ENCODE results near the gene PPARG. TPM values are rescaled to one million over a fixed set of nuclear protein-coding genes. Genes with fewer than 3 reads are reported as not detected.
"Not testable (repeated sequence)": the region's sequence is repeated elsewhere in the genome, so short reads cannot be mapped to it uniquely, and the experiment has no call there.

PPARG gene
- 37.8 TPM for total RNA-seq

DNA sequence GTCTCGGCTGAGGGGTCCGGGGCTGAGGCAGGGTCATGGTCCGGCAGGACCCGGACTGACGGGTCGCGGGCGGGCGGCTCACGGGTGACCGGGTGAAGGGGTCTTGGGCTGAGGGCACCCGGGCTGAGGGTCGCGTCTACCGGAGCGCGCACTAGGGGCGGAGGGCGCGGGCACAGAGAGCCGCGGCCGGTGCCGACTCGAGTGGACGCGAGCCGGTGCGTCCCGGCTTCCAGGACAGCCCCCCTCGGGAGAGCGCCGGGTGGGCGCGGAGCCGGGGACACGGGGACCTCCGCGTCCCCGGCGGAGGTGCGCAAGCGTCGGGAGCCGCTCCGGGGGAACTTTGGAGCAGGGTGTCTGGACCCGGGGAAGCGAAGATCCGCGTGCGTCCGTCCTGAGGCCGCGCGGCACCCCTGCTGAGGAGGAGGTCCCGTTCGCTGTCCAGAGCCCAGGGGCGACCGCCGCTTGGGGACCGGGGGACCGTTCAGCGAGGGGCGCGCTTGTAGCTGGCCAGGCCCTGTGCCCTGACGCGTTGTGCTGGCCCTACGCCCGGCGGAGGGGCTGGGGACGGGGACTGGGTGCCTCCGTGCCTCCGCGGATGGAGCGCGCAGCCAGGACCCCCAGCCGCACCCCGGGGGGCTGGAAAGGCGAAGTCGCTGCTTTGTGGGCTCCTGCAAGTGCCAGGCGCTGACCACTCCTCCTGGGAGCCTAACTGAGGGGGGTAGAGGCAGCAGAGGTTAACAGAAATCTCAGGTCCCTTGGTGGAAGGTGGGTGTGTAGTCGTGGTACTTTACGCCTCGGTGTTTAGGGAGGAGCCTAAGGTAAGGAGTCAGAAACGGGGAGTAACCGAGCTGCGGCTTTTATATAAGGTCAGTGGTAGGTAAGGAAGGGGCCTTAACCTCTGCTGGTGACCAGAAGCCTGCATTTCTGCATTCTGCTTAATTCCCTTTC lies at the start of gene PPARG:
Gene PPARG (plus strand): TSS at position 889 of the 948 bp plus-strand sequence. CDS start 90,642 bp downstream, outside the sequence.
- DNase-seq (ENCODE audit: low spot score) (no peak), ATAC-seq (peak; percentile 54)
- intact Hi-C loops (cut with DNase I) = no loop called here

DNA sequence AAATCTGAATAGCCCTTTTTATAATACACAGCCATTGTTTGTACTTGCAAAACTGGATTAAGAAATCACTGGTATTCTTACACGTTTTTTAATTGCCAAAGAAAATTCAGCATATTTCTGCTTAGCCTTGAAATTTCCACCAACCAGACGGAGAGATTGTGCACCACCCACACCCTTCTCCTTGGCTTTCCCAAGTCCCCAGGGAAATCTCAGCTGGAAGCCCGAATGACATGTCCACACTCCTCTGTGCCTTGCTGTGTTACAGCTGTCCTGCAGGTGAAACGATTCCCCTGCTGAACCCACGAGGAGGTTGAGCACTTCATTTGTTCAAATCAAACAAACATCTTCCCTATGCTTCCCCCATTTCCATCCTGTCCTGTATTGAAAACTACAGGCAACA lies 49.6 kb upstream of the PPARG start:
- no peak for DNase-seq (ENCODE audit: low spot score)
- peak; percentile 97 for ATAC-seq
- intact Hi-C loops (cut with DNase I) = no loop called here

DNA sequence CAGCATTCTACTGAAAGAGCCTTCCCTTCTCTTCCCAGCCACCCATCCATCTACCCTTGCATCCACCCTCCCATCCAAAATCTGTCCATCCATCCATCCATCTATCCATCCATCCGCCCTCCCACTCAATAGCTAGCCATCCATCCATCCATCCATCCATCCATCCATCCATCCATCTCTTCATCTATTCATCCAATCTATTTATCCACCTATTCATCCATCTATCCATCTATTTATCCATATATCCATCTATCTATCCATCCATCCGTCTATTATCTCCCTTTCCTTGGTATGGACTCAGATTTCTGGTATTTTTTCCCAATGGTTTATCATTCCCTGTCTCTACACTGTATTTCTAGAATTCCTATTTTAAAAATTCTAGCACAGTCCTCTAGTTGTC lies 46.1 kb upstream of the PPARG start:
- ATAC-seq (no peak), DNase-seq (ENCODE audit: low spot score) (no peak)
- intact Hi-C loops (cut with DNase I) = no loop called here

- ATAC-seq (no peak), DNase-seq (ENCODE audit: low spot score) (no peak)
- intact Hi-C loops (cut with DNase I) = no loop called here
These were observed 42.2 kb upstream of the PPARG start for GRCh38 chr3:12246497-12247163.

- DNase-seq (ENCODE audit: low spot score) (no peak), ATAC-seq (no peak)
- intact Hi-C loops (cut with DNase I) = no loop called here
These were observed 41.5 kb upstream of the PPARG start for GRCh38 chr3:12247411-12247810.

DNA sequence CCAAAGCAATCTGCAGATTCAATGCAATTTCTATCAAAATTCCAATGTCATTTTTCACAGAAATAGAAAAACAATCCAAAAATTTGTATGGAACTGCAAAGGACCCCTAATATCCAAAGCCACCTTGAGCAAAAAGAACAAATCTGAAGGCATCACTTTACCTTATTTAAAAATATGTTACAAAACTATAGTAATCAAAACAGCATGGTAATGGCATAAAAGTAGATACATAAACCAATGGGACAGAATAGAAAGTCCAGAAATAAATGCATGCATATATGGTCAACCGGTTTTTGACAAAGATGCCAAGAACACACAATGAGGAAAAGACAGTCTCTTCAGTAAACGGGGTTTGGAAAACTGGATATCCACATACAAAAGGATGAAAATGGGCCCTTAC lies 39.4 kb upstream of the PPARG start:
- no peak for DNase-seq (ENCODE audit: low spot score)
- intact Hi-C loops (cut with DNase I) = no loop called here

DNA sequence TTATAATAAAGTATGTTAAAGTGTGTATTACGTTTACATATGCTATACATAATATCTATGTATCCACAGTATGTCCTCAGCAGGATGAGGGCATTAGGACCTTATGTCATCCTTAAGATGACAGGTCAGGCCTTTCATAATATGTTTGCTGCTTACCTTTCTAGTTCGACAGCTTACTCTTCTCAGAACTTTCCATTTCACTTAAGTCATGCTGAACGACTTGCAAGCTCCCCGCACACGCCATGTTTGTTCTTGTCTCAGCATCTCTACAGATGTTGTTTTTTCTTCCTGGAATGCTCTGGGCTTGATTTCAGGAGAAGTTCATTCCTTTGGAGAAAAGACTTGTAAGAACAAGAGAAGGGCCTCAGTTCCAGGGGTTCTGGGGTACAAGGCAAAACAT lies 36.0 kb upstream of the PPARG start:
- intact Hi-C loops (cut with DNase I) = no loop called here
- DNase-seq (ENCODE audit: low spot score) = no peak
- no peak for ATAC-seq

More for the DNA sequence above, 39.4 kb upstream of the PPARG start:
- no peak for ATAC-seq

GRCh38 chr3:12253516-12254343 lies 35.1 kb upstream of the PPARG start:
- intact Hi-C loops (cut with DNase I) = no loop called here
- no peak for ATAC-seq
- no peak for DNase-seq (ENCODE audit: low spot score)

DNA sequence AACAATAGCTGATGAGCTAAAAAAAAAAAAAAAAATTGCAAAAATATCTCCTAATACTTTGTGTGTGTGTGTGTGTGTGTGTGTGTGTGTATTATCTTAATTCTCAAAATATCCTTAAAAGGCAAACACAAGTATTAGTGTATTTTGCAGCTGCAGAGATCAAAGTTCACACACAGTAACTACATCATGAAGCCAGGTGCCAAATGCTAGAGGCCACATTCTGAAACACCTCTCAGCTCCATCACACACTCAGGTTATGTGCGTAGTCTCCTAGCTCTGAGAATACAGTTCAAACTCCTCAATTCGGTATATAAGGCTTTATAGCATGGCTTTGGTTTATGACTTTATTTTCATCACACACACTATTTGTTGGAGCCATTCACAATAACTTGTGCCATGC lies 33.5 kb upstream of the PPARG start:
- intact Hi-C loops (cut with DNase I) = no loop called here
- ATAC-seq = no peak
- no peak for DNase-seq (ENCODE audit: low spot score)

DNA sequence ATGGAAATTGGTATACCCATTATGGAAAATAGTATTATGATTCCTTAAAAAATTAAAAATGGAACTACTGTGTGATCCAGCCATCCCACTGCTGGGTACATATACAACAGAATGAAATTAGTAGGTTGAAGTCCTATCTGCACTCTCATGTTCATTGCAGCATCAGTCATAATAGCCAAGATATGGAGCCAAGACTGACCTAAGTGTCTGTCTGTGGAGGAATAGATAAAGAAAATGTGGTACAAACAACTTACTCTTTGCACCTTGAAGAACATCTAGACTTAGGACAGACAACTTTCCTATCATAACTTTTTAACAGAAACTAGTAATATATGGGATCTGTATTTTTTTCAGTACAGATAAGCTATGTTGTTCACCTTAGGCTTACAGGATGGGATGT lies 30.0 kb upstream of the PPARG start:
- no peak for DNase-seq (ENCODE audit: low spot score)
- no peak for ATAC-seq
- intact Hi-C loops (cut with DNase I) = no loop called here

- DNase-seq (ENCODE audit: low spot score); intact Hi-C loops (cut with DNase I); ATAC-seq: not testable (repeated sequence)
These were observed 26.7 kb upstream of the PPARG start for GRCh38 chr3:12262173-12262572.

DNA sequence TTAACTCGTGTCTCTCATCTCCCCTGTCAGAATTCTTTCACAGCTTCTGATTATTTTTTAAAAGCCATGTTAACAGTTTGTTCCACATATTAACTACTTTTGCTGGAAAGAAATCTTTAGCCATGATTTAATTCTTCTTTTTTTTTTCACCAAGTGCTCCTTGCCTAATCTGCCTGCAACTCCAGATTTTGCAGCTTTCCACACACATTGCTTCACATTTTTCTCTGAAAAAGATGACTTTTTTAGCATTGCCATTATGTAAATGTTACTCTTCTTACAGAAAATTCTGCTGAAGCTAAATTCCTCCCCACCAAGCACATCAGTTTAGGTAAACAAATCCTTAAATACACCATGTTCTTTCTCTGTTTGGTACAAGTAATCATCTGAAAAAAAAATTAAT lies 23.4 kb upstream of the PPARG start:
- intact Hi-C loops (cut with DNase I) = no loop called here
- ATAC-seq = no peak
- no peak for DNase-seq (ENCODE audit: low spot score)

DNA sequence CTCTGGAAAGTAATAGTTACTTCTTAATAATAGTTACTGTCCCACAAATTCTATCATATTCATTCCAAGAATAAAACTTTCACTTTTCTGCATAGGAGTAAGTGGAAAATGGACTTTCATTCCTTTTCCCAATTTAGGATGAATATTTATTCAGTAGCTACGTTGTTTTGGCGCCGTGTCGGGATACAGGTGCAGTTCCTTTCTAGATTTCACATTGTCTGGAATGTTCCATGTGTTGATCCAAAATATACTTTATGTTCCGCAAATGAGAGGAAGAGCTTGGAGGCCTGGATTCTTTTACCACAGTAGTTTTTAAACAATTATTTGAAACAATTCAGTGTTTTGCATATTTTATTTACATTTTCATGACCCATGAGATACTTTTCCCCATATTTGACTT lies 22.8 kb upstream of the PPARG start:
- ATAC-seq (no peak), DNase-seq (ENCODE audit: low spot score) (no peak)
- intact Hi-C loops (cut with DNase I) = no loop called here

DNA sequence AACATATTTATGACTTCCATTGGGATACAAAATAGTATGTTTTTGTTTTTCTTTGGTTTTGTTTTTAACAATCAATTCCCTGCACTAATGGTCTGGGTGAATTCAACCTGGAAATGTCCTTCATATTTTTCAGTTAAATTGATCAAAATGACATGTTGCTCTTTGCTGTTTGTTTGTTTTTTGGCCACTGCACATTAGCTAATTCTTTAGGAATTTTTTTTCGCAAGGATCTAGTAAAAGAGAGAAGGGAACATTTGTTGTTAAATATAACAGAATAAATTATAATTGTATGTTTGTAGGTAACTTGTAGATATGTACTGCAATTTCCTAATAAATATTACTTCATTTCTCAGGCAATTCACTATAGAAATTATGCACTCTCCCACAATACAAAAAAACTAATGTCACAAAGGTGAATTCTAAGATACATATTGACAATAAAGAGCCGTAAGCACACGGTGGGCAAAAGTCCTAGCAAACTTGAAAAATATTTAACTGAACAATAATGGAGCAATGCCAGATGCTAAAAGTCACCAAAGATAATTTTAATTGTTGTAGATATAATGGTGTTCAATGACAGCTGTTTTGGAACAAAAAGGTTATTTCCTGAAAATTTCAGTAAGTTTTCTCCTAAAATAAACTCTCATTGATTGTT lies 21.4 kb upstream of the PPARG start:
- intact Hi-C loops (cut with DNase I) = no loop called here
- no peak for ATAC-seq

GRCh38 chr3:12268049-12268735 lies 20.7 kb upstream of the PPARG start:
- intact Hi-C loops (cut with DNase I) = no loop called here
- peak; percentile 76 for ATAC-seq
- DNase-seq (ENCODE audit: low spot score) = no peak

More for the DNA sequence above, 21.4 kb upstream of the PPARG start:
- no peak for DNase-seq (ENCODE audit: low spot score)

- ATAC-seq (no peak), DNase-seq (ENCODE audit: low spot score) (no peak)
- intact Hi-C loops (cut with DNase I) = no loop called here
These were observed 17.9 kb upstream of the PPARG start for GRCh38 chr3:12270976-12271375.

DNA sequence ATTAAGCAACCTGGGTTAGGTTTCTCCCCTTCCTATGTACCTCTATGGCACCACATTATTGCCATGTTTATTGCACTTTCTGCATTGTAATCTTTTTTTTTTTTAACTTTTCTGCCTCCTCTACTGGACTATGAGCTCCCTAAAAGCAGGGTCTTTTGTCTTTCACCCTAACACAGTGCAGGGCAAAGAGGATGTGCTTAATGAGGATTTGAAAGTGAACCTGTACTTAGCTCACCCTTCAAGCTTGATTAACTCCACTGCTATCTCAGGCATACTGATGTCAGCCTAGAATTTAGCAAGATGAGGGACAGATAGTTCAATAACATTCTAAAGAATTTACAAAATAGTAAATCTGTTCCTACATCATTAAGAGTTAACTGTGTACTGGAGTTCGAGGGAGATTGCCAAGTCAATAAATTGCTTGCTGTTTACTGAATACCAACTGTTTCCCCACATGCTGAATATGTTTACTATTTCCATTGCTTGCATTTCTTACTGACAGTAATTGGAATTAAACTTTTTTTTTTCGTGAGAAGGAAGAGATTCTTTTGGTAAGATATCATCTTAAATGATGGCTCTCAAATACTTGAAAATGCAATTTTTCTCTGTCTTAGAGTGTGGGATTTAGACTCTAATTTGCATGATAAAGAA lies 15.7 kb upstream of the PPARG start:
- intact Hi-C loops (cut with DNase I) = no loop called here
- ATAC-seq (no peak), DNase-seq (ENCODE audit: low spot score) (no peak)

All from sciatic nerve (tissue), 2 donors.